ENCODE results near the gene LDB3.

The LDB3 gene

GRCh38 chr10:86747796-86748581, 79.7 kb downstream of the LDB3 start:
- Mint-ChIP-seq H3K9me3 (no peaks in the 10 kb centered on the region), H3K27me3 (ENCODE audit: low read depth, poor library complexity) (no peaks in the 10 kb centered on the region), H3K27ac (peak overlapping the region; percentile 27), H3K4me1 (peaks cover 16% of the 10 kb centered on the region), H3K4me3 (no peak overlapping the region), H3K36me3 (ENCODE audit: low read depth) (peaks cover 25% of the 10 kb centered on the region)
- TF ChIP-seq CTCF (IDR thresholded peaks at IDR 0.05), result no peak
- no peak for DNase-seq

- no peak overlapping the region for H3K27ac Mint-ChIP-seq
- H3K9me3 Mint-ChIP-seq, result no peaks in the 10 kb centered on the region
- DNase-seq, result no peak
- no peak for TF ChIP-seq CTCF (IDR thresholded peaks at IDR 0.05)
- no peak overlapping the region for H3K4me3 Mint-ChIP-seq
- peaks cover 32% of the 10 kb centered on the region for H3K4me1 Mint-ChIP-seq
- H3K27me3 Mint-ChIP-seq (ENCODE audit: low read depth, poor library complexity), result no peaks in the 10 kb centered on the region
- H3K36me3 Mint-ChIP-seq (ENCODE audit: low read depth), result peaks cover 24% of the 10 kb centered on the region
Measured at GRCh38 chr10:86749854-86750253, 81.5 kb downstream of the LDB3 start.

- TF ChIP-seq CTCF (IDR thresholded peaks at IDR 0.05), result no peak
- Mint-ChIP-seq H3K36me3 (ENCODE audit: low read depth) (peaks cover 23% of the 10 kb centered on the region), H3K27ac (no peak overlapping the region), H3K9me3 (no peaks in the 10 kb centered on the region), H3K4me3 (no peak overlapping the region), H3K4me1 (peaks cover 38% of the 10 kb centered on the region), H3K27me3 (ENCODE audit: low read depth, poor library complexity) (no peaks in the 10 kb centered on the region)
- DNase-seq, result no peak
Measured at GRCh38 chr10:86751477-86751876, 83.2 kb downstream of the LDB3 start.

GRCh38 chr10:86752311-86752710, 84.0 kb downstream of the LDB3 start:
- no peak for TF ChIP-seq CTCF (IDR thresholded peaks at IDR 0.05)
- peaks cover 23% of the 10 kb centered on the region for H3K36me3 Mint-ChIP-seq (ENCODE audit: low read depth)
- no peaks in the 10 kb centered on the region for H3K9me3 Mint-ChIP-seq
- peaks cover 38% of the 10 kb centered on the region for H3K4me1 Mint-ChIP-seq
- no peak for DNase-seq
- peak overlapping the region; percentile 13 for H3K4me3 Mint-ChIP-seq
- no peaks in the 10 kb centered on the region for H3K27me3 Mint-ChIP-seq (ENCODE audit: low read depth, poor library complexity)
- H3K27ac Mint-ChIP-seq, result peak overlapping the region; percentile 24

GRCh38 chr10:86753051-86753450, 84.7 kb downstream of the LDB3 start:
- TF ChIP-seq CTCF (IDR thresholded peaks at IDR 0.05), result no peak
- H3K9me3 Mint-ChIP-seq, result no peaks in the 10 kb centered on the region
- H3K27me3 Mint-ChIP-seq (ENCODE audit: low read depth, poor library complexity), result no peaks in the 10 kb centered on the region
- no peak overlapping the region for H3K27ac Mint-ChIP-seq
- DNase-seq, result no peak
- peaks cover 23% of the 10 kb centered on the region for H3K36me3 Mint-ChIP-seq (ENCODE audit: low read depth)
- H3K4me1 Mint-ChIP-seq, result peaks cover 35% of the 10 kb centered on the region
- H3K4me3 Mint-ChIP-seq, result no peak overlapping the region

Data from nephron progenitor cell (in vitro differentiated cells).